Left lung (tissue), 10 donors: Measurements from ENCODE around the gene CYP4Z1. TPM values are rescaled to one million over a fixed set of nuclear protein-coding genes. Genes with fewer than 3 reads are reported as not detected.
"Not testable (repeated sequence)": the region's sequence is repeated elsewhere in the genome, so short reads cannot be mapped to it uniquely, and the experiment has no call there.

ENCODE experiments used
- ATAC-seq: fragments of 200-7000 bp; cut with Tn5 transposase; one replicate; pipeline ENCODE4 v1.9.1; 2020; ENCODE audit warnings: moderate library complexity
- DNase-seq, 4 donors: peaks; one replicate each; pipeline ENCODE4 v3.0.0-alpha.2; 2013 to 2020
- H3K27ac ChIP-seq, 2 donors: fragments of 200-600 bp; sonication (generic) in 1 of 2; one replicate each; pipeline versions ENCODE4 v1.5.0 to v1.8.0; 2020 to 2021
- H3K27me3 ChIP-seq, 2 donors: fragments of 200-600 bp; sonication (generic) in 1 of 2; one replicate each; pipeline versions ENCODE4 v1.5.0 to v1.8.0; 2020 to 2021
- H3K36me3 ChIP-seq, 2 donors: fragments of 200-600 bp; sonication (generic) in 1 of 2; one replicate each; pipeline versions ENCODE4 v1.5.0 to v1.8.0; 2020 to 2021
- H3K4me1 ChIP-seq, 2 donors: fragments of 200-600 bp; one replicate each; pipeline ENCODE4 v1.8.0; 2021
- H3K4me3 ChIP-seq, 2 donors: fragments of 200-600 bp; sonication (generic) in 1 of 2; one replicate each; pipeline versions ENCODE4 v1.5.0 to v1.8.0; 2020 to 2021; ENCODE audit warnings: mild to moderate bottlenecking in 1 of 2
- H3K9me3 ChIP-seq, 2 donors: fragments of 200-600 bp; sonication (generic) in 1 of 2; one replicate each; pipeline versions ENCODE4 v1.5.0 to v1.8.0; 2020 to 2021
- CTCF ChIP-seq, 2 donors: fragments of 200-600 bp; sonication (generic) in 1 of 2; IDR thresholded peaks; one replicate each; pipeline versions ENCODE4 v1.5.0 to v1.8.0; 2021; ENCODE audit warnings: antibody characterized with exemption in 2 of 2
- intact Hi-C, 2 donors: fragments of 100-400 bp; cut with DNase I; formaldehyde crosslinking; loops; one replicate each; pipeline versions ENCODE4 v1.11.2 to v1.14.2; 2022
- polyA plus RNA-seq, 6 donors: library from polyadenylated mRNA; unstranded; fragments of 120-200 nt; gene quantifications; one replicate each; pipeline ENCODE4 v1.2.1, GENCODE V29; 2013; ENCODE audit not compliant: insufficient read length in 6 of 6
- total RNA-seq, 2 donors: library from RNA; stranded (reverse); fragmentation: NEBNext Ultra II Directional; extraction: Animal tissue kit (Norgen Biotek cat#: 25700); gene quantifications; one replicate each; pipeline ENCODE4 v1.2.1, GENCODE V29; 2021
- donor health status: DM: no; HTN: yes; CAD: no.
- donor health status: DM: no; HTN: no; CAD: no.

The CYP4Z1 gene
- total and polyA plus RNA-seq, 8 donors = 0.10 to 0.64 (median 0.50) TPM

- DNase-seq (no peak), ATAC-seq (no peak)
- Histone ChIP-seq H3K36me3 (no peaks in the 10 kb centered on the region), H3K27ac (no peak overlapping the region), H3K4me3 (no peak overlapping the region), H3K4me1 (no peaks in the 10 kb centered on the region), H3K27me3 (no peaks in the 10 kb centered on the region), H3K9me3 (peaks cover 0 to 11% of the 10 kb centered on the region in 2 donors)
- intact Hi-C loops = no loop called here
- TF ChIP-seq CTCF (IDR thresholded peaks at IDR 0.05) = no peak
Observed at GRCh38 chr1:47059376-47059775, 7.7 kb upstream of the CYP4Z1 start.

GRCh38 chr1:47069080-47069479, 2.0 kb downstream of the CYP4Z1 start:
- H3K9me3 ChIP-seq, H3K36me3 ChIP-seq, intact Hi-C loops, H3K27ac ChIP-seq, H3K4me3 ChIP-seq, H3K27me3 ChIP-seq, DNase-seq, H3K4me1 ChIP-seq: not testable (repeated sequence)
- peak; percentile 67 for ATAC-seq

GRCh38 chr1:47069509-47069908, 2.5 kb downstream of the CYP4Z1 start:
- H3K4me1 ChIP-seq, intact Hi-C loops, H3K9me3 ChIP-seq, H3K27ac ChIP-seq, H3K27me3 ChIP-seq, H3K4me3 ChIP-seq, DNase-seq, ATAC-seq, H3K36me3 ChIP-seq: not testable (repeated sequence)

- H3K4me1 ChIP-seq, H3K4me3 ChIP-seq, H3K9me3 ChIP-seq, intact Hi-C loops, H3K27ac ChIP-seq, H3K27me3 ChIP-seq, H3K36me3 ChIP-seq: not testable (repeated sequence)
- peak in 2 of 4 donors; percentile 0 to 21 for DNase-seq
- ATAC-seq = peak; percentile 61
- peak; percentile 41 to 58 for TF ChIP-seq CTCF (IDR thresholded peaks at IDR 0.05)
Observed at GRCh38 chr1:47089356-47089755, 22.3 kb downstream of the CYP4Z1 start.

- H3K27ac ChIP-seq, H3K9me3 ChIP-seq, H3K4me3 ChIP-seq, H3K27me3 ChIP-seq, intact Hi-C loops, H3K36me3 ChIP-seq, H3K4me1 ChIP-seq, DNase-seq: not testable (repeated sequence)
- peak; percentile 18 to 26 for TF ChIP-seq CTCF (IDR thresholded peaks at IDR 0.05)
- ATAC-seq = peak; percentile 72
Observed at GRCh38 chr1:47091476-47091875, 24.4 kb downstream of the CYP4Z1 start.

- Histone ChIP-seq H3K9me3 (peaks cover 0 to 18% of the 10 kb centered on the region in 2 donors), H3K36me3 (no peaks in the 10 kb centered on the region), H3K27me3 (peaks cover 0 to 3% of the 10 kb centered on the region in 2 donors), H3K4me3 (no peak overlapping the region), H3K4me1 (no peaks in the 10 kb centered on the region), H3K27ac (no peak overlapping the region)
- intact Hi-C loops = no loop called here
- DNase-seq (no peak), ATAC-seq (no peak)
- no peak for TF ChIP-seq CTCF (IDR thresholded peaks at IDR 0.05)
Observed at GRCh38 chr1:47104816-47105215, 37.8 kb downstream of the CYP4Z1 start.
